Tibial nerve (tissue), 4 donors: Measurements from ENCODE around the gene HTR3B. TPM values are rescaled to one million over a fixed set of nuclear protein-coding genes. Genes with fewer than 3 reads are reported as not detected.

Experiments used
- DNase-seq, 2 donors: peaks; one replicate each; pipeline ENCODE4 v3.0.0-alpha.2; 2019; ENCODE audit warnings: low spot score in 2 of 2
- H3K27ac ChIP-seq, 4 donors: fragments of 200-600 bp; sonication (generic) in 3 of 4; one replicate each; pipeline ENCODE4 v1.5.1; 2017 to 2019; ENCODE audit warnings: mild to moderate bottlenecking in 1 of 4
- H3K27me3 ChIP-seq, 2 donors: fragments of 200-600 bp; sonication (generic) in 1 of 2; one replicate each; pipeline versions ENCODE4 v1.5.1 to v1.6.0; 2017 to 2019
- H3K36me3 ChIP-seq, 3 donors: fragments of 200-600 bp; sonication (generic); one replicate each; pipeline ENCODE4 v1.5.1; 2018 to 2019
- H3K4me1 ChIP-seq, 4 donors: fragments of 200-600 bp; sonication (generic) in 3 of 4; one replicate each; pipeline ENCODE4 v1.5.1; 2017 to 2019
- H3K4me3 ChIP-seq, 4 donors: fragments of 200-600 bp; sonication (generic) in 3 of 4; one replicate each; pipeline ENCODE4 v1.5.1; 2017 to 2019; ENCODE audit warnings: mild to moderate bottlenecking in 1 of 4, moderate library complexity in 1 of 4
- H3K9me3 ChIP-seq, 4 donors: fragments of 200-600 bp; sonication (generic) in 3 of 4; one replicate each; pipeline ENCODE4 v1.5.1; 2017 to 2019
- CTCF ChIP-seq, 5 experiments: fragments of 200-600 bp in 3 of 5; fragments of 450-650 bp in 2 of 5; sonication (generic) in 3 of 5; IDR thresholded peaks; one replicate each; pipeline ENCODE4 v1.5.1; 2016 to 2019; ENCODE audit warnings: antibody characterized with exemption in 5 of 5, mild to moderate bottlenecking in 3 of 5, moderate library complexity in 2 of 5
- EP300 ChIP-seq, 2 donors: sonication (generic); formaldehyde crosslinking; IDR thresholded peaks; one replicate each; pipeline ENCODE4 v1.6.1; 2017; ENCODE audit warnings: antibody characterized with exemption in 2 of 2, mild to moderate bottlenecking in 1 of 2
- POLR2A ChIP-seq, 2 donors: fragments of 450-650 bp; IDR thresholded peaks; one replicate each; pipeline ENCODE4 v1.6.1; 2017; ENCODE audit warnings: antibody characterized with exemption in 2 of 2, mild to moderate bottlenecking in 2 of 2, moderate library complexity in 2 of 2
- WGBS, 2 donors: methylation state at CpG; one replicate each; pipeline ENCODE4 v1.1.5; 2018; 5-methylcytosine and 5-hydroxymethylcytosine counted together
- total RNA-seq, 4 donors: library from RNA; depleted of rRNA; stranded (reverse); fragments of >200 nt; gene quantifications; one replicate each; pipeline ENCODE4 v1.1.0, GENCODE V29; 2016

HTR3B gene
- total RNA-seq, 4 donors from 2014 or later = not detected

GRCh38 chr11:113952588-113952987, 48.0 kb downstream of the HTR3B start:
- Histone ChIP-seq H3K9me3 (no peaks in the 10 kb centered on the region), H3K4me3 (no peak overlapping the region), H3K27me3 (peaks cover 0 to 33% of the 10 kb centered on the region in 2 donors), H3K27ac (no peak overlapping the region), H3K4me1 (no peaks in the 10 kb centered on the region), H3K36me3 (no peaks in the 10 kb centered on the region)
- no peak for DNase-seq
- 81 to 85% methylated on average over 10 of the region's 10 CpGs for WGBS, 2 donors
- TF ChIP-seq POLR2A (IDR thresholded peaks at IDR 0.05) (no peak), CTCF (IDR thresholded peaks at IDR 0.05) (no peak), EP300 (IDR thresholded peaks at IDR 0.05) (no peak)

- 53 to 56% methylated on average over 6 of the region's 6 CpGs for WGBS, 2 donors
- Histone ChIP-seq H3K27me3 (peaks cover 0 to 33% of the 10 kb centered on the region in 2 donors), H3K9me3 (no peaks in the 10 kb centered on the region), H3K4me1 (no peaks in the 10 kb centered on the region), H3K27ac (no peak overlapping the region), H3K4me3 (no peak overlapping the region), H3K36me3 (no peaks in the 10 kb centered on the region)
- TF ChIP-seq POLR2A (IDR thresholded peaks at IDR 0.05) (no peak), CTCF (IDR thresholded peaks at IDR 0.05) (no peak), EP300 (IDR thresholded peaks at IDR 0.05) (no peak)
- no peak for DNase-seq
These were observed 49.6 kb downstream of the HTR3B start for GRCh38 chr11:113954235-113954634.

GRCh38 chr11:113956986-113957385, 52.4 kb downstream of the HTR3B start:
- no peak for DNase-seq
- peaks cover 0 to 21% of the 10 kb centered on the region in 2 donors for H3K27me3 ChIP-seq
- TF ChIP-seq CTCF (IDR thresholded peaks at IDR 0.05) = no peak
- no peak for TF ChIP-seq EP300 (IDR thresholded peaks at IDR 0.05)
- TF ChIP-seq POLR2A (IDR thresholded peaks at IDR 0.05) = no peak
- no peaks in the 10 kb centered on the region for H3K36me3 ChIP-seq
- no peaks in the 10 kb centered on the region for H3K9me3 ChIP-seq
- no peak overlapping the region for H3K4me3 ChIP-seq
- H3K4me1 ChIP-seq = no peaks in the 10 kb centered on the region
- WGBS, 2 donors = 43 to 57% methylated on average over 9 of the region's 9 CpGs
- H3K27ac ChIP-seq = no peak overlapping the region

GRCh38 chr11:113960702-113961330, 56.2 kb downstream of the HTR3B start:
- Histone ChIP-seq H3K27ac (no peak overlapping the region), H3K4me3 (no peak overlapping the region), H3K9me3 (no peaks in the 10 kb centered on the region), H3K27me3 (no peaks in the 10 kb centered on the region), H3K36me3 (no peaks in the 10 kb centered on the region), H3K4me1 (no peaks in the 10 kb centered on the region)
- no peak for DNase-seq
- WGBS, 2 donors = 43 to 45% methylated on average over 9 of the region's 9 CpGs
- TF ChIP-seq EP300 (IDR thresholded peaks at IDR 0.05) (no peak), POLR2A (IDR thresholded peaks at IDR 0.05) (no peak), CTCF (IDR thresholded peaks at IDR 0.05) (no peak)

GRCh38 chr11:113967361-113967760, 62.8 kb downstream of the HTR3B start:
- 38% methylated on average over 1 of the region's 1 CpG for WGBS, 2 donors
- no peaks in the 10 kb centered on the region for H3K4me1 ChIP-seq
- H3K27ac ChIP-seq = no peak overlapping the region
- H3K36me3 ChIP-seq = no peaks in the 10 kb centered on the region
- no peak for DNase-seq
- no peak for TF ChIP-seq CTCF (IDR thresholded peaks at IDR 0.05)
- no peak for TF ChIP-seq EP300 (IDR thresholded peaks at IDR 0.05)
- TF ChIP-seq POLR2A (IDR thresholded peaks at IDR 0.05) = no peak
- H3K9me3 ChIP-seq = no peaks in the 10 kb centered on the region
- no peak overlapping the region for H3K4me3 ChIP-seq
- peaks cover 0 to 3% of the 10 kb centered on the region in 2 donors for H3K27me3 ChIP-seq
